Ishikawa (cell line): ENCODE data around the gene DCC.

Source experiments
- CEBPB ChIP-seq: IDR thresholded peaks from 2 replicates; pipeline ENCODE4 v1.6.1; 2012
- CREB1 ChIP-seq: IDR thresholded peaks from 2 replicates; pipeline ENCODE4 v1.6.1; 2012; ENCODE audit warnings: low read depth
- EGR1 ChIP-seq: IDR thresholded peaks from 2 replicates; pipeline ENCODE4 v1.6.1; 2012
- EP300 ChIP-seq: IDR thresholded peaks from 2 replicates; pipeline ENCODE4 v1.6.1; 2012; ENCODE audit warnings: borderline replicate concordance
- FOXM1 ChIP-seq: IDR thresholded peaks from 2 replicates; pipeline ENCODE4 v1.6.1; 2012; ENCODE audit warnings: low read depth, borderline replicate concordance
- NFIC ChIP-seq: IDR thresholded peaks from 2 replicates; pipeline ENCODE4 v1.6.1; 2012
- RAD21 ChIP-seq: IDR thresholded peaks from 2 replicates; pipeline ENCODE4 v1.6.1; 2012; ENCODE audit warnings: low read depth
- TAF1 ChIP-seq: IDR thresholded peaks from 2 replicates; pipeline ENCODE4 v1.6.1; 2012; ENCODE audit warnings: low read depth, mild to moderate bottlenecking
- TCF12 ChIP-seq: IDR thresholded peaks from 2 replicates; pipeline ENCODE4 v1.6.1; 2012; ENCODE audit warnings: low read depth
- TEAD4 ChIP-seq: IDR thresholded peaks from 2 replicates; pipeline ENCODE4 v1.6.1; 2012
- YY1 ChIP-seq: IDR thresholded peaks from 2 replicates; pipeline ENCODE4 v1.6.1; 2012; ENCODE audit warnings: low read depth
- ZBTB7A ChIP-seq: IDR thresholded peaks from 2 replicates; pipeline ENCODE4 v1.6.1; 2012; ENCODE audit warnings: low read depth
- TF ChIP-seq, protein P1 (sequence below): IDR thresholded peaks from 2 replicates; pipeline ENCODE4 v1.6.1; 2012; ENCODE audit warnings: low read depth, mild to moderate bottlenecking
- TF ChIP-seq, protein P2 (sequence below): IDR thresholded peaks from 2 replicates; pipeline ENCODE4 v1.6.1; 2012
- TF ChIP-seq, protein P3 (sequence below): IDR thresholded peaks from 2 replicates; pipeline ENCODE4 v1.6.1; 2012

The DCC gene

DNA sequence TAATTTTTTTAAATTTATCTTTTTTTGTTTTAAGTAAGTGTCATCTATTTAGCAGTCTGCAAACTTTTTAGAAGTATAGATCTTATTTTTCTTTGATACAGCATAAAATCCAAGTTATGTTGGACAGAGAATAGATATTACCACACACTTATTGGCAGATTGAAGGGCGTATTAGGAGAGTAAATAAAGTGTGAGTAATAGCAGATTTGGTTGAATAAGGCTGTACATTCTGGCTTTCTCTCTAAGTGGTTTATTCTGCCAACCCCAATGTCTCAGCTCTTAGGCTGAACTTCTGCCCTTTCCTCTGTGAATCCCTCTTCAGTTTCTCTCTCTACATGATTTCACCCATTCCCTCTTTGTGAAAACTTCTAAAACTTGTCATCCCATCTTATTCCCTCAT, 651.2 kb downstream of the DCC start:
- TF ChIP-seq NFIC (no peak), TAF1 (no peak), EP300 (no peak), EGR1 (no peak), TCF12 (no peak), RAD21 (no peak), TEAD4 (no peak), CEBPB (no peak), YY1 (no peak), FOXM1 (no peak), CREB1 (no peak)
- TF ChIP-seq, protein P1, sequence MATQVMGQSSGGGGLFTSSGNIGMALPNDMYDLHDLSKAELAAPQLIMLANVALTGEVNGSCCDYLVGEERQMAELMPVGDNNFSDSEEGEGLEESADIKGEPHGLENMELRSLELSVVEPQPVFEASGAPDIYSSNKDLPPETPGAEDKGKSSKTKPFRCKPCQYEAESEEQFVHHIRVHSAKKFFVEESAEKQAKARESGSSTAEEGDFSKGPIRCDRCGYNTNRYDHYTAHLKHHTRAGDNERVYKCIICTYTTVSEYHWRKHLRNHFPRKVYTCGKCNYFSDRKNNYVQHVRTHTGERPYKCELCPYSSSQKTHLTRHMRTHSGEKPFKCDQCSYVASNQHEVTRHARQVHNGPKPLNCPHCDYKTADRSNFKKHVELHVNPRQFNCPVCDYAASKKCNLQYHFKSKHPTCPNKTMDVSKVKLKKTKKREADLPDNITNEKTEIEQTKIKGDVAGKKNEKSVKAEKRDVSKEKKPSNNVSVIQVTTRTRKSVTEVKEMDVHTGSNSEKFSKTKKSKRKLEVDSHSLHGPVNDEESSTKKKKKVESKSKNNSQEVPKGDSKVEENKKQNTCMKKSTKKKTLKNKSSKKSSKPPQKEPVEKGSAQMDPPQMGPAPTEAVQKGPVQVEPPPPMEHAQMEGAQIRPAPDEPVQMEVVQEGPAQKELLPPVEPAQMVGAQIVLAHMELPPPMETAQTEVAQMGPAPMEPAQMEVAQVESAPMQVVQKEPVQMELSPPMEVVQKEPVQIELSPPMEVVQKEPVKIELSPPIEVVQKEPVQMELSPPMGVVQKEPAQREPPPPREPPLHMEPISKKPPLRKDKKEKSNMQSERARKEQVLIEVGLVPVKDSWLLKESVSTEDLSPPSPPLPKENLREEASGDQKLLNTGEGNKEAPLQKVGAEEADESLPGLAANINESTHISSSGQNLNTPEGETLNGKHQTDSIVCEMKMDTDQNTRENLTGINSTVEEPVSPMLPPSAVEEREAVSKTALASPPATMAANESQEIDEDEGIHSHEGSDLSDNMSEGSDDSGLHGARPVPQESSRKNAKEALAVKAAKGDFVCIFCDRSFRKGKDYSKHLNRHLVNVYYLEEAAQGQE = no peak
- TF ChIP-seq, protein P2, sequence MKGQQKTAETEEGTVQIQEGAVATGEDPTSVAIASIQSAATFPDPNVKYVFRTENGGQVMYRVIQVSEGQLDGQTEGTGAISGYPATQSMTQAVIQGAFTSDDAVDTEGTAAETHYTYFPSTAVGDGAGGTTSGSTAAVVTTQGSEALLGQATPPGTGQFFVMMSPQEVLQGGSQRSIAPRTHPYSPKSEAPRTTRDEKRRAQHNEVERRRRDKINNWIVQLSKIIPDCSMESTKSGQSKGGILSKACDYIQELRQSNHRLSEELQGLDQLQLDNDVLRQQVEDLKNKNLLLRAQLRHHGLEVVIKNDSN = no peak
- TF ChIP-seq, protein P3, sequence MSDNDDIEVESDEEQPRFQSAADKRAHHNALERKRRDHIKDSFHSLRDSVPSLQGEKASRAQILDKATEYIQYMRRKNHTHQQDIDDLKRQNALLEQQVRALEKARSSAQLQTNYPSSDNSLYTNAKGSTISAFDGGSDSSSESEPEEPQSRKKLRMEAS = no peak

DNA sequence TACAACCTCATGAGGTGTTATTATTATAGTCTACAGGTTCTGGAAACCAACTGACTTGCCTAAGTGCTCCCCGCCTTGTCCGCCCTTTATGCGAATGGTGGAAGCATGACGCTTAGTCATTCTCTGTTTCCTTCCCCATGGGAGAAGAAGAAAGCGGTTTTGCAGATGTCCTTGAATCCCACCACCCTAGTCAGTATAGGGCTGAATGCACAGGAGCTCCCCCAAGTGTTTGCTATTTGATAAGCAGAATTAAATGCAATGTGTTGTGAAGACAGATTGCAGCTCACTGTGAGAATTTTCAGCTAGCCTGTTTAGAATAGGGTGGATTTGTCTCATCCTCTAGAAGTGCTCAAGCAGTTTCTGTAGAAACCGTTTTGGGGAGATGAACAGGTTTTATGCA, 652.0 kb downstream of the DCC start:
- TF ChIP-seq, protein P3 = no peak
- TF ChIP-seq TAF1 = no peak

DNA sequence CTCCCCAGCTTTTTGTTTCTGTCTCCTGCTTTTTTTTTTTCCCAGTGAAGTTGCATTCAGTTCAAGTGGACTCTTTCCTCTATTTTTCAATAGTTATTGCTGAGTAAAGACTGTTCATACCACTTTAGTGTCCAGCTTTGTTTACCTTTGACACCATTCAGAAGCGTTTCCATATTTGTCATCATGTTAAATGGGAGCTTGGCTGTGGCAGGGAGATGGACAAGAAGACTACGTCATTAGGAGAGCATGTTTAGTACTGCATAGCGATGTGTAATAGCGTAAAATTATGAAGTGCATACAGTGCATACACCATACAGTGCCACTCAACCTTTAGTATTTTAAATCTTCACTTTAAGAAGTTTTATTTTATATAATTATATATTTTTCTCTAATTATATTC, 655.9 kb downstream of the DCC start:
- TF ChIP-seq, protein P1 = no peak
- TF ChIP-seq ZBTB7A = no peak
- no peak for TF ChIP-seq TAF1
- no peak for TF ChIP-seq CEBPB
- TF ChIP-seq, protein P3 = no peak
- TF ChIP-seq NFIC = no peak
- no peak for TF ChIP-seq FOXM1
- no peak for TF ChIP-seq RAD21
- no peak for TF ChIP-seq TEAD4
- TF ChIP-seq CREB1 = no peak
- TF ChIP-seq, protein P2 = no peak
- TF ChIP-seq TCF12 = no peak
- no peak for TF ChIP-seq YY1
- TF ChIP-seq EP300 = no peak
- no peak for TF ChIP-seq EGR1

DNA sequence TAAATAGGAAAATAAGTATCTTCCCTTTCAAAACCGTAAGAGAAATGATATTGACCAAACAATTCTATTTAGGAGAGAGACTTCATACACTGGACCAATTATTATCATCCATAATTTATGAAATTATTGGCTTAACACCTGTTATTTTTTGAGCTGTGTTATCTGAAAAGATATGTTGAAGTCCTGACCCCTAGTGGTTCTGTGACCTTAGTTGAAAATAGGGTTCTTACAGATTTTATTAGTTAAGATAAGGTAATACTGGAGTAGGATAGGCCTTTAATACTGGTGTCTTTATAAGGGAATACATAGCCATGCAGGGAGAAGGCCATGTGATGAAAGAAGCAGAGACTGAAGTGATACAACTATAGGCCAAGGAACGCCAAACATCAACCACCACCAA, 659.6 kb downstream of the DCC start:
- no peak for TF ChIP-seq EGR1
- no peak for TF ChIP-seq CREB1
- TF ChIP-seq FOXM1 = no peak
- TF ChIP-seq, protein P1 = no peak
- TF ChIP-seq NFIC = no peak
- TF ChIP-seq TEAD4 = no peak

DNA sequence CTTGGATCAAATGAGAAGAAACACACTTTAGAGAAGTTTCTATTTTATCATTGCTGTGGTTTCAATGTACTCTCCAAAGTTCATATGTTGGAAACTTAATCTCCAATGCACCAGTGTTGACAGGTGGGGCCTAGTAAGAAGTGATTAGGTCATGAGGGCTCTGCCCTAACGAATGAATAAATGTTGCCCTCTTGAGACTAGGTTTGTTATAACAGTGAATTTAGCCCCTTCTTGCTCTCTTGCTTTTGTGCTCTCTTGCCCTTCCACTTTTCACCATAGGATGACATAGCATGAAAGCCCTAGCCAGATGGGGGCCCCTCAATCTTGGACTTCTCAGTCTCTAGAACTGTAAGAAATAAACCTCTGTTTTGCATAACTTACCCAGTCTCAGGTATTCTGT, 664.8 kb downstream of the DCC start:
- TF ChIP-seq EP300 (no peak), RAD21 (no peak), CREB1 (no peak), TAF1 (no peak), ZBTB7A (no peak), CEBPB (no peak), TCF12 (no peak), EGR1 (no peak), FOXM1 (no peak)
- TF ChIP-seq, protein P2 = no peak
- TF ChIP-seq, protein P3 = no peak
- TF ChIP-seq, protein P1 = no peak
